ENCODE data around the gene DAP.

The DAP gene

GRCh38 chr5:10708189-10708944, 52.7 kb downstream of the DAP start:
- DNase-seq, result no peak

- DNase-seq, result no peak
These were observed 53.6 kb downstream of the DAP start for GRCh38 chr5:10707198-10708142.

DNA sequence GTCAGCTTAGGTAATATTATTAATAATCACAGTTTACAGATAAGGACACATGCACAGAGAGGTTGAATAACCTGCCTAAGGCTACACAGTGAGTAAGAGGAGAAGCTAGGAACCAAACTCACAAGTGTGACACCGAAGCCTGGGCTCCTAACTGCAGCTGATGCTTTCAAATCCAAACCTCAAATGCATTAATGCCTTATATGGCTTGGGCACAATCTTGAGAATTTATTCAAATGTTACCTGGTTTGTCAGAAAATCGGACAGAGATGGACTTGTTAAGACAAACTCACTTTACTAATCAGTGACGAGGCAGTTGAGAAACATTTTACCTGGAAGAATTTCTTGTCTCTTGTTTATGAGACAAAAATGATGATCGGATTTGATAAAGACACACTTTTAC, 54.7 kb downstream of the DAP start:
- DNase-seq, result no peak

GRCh38 chr5:10705747-10706146, 55.3 kb downstream of the DAP start:
- DNase-seq, result no peak

DNA sequence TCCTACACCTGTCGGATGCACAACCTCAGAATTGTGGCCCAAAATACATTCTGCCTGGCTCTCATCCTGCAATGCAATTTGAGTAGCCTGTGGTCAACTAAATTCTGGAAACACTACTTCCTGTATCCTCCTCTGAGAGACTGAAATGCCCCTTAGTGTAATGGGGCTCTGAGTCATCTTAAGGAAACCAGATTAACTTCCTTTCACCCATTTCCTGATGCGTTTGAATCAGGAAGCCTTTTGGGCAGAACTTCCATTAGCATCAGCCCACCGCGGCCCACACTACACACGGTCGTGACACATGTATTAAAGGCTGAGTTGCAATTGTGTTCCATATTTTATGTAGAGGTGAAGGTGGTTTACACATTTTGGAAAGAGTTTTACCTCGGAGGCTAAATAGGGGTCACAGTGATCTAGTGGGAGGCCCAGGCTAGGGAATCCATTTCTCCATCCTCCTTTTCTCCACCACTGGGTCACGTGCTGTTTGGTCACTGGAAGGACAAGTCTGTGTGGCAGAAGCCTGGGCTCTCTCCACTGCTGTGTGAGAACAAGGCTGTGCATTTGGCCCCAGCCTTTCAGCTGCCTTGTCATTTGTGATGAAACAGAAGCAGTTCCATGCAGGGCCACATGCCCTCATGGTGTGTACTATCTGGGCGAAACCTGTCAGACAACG, 55.9 kb downstream of the DAP start:
- DNase-seq, result no peak

DNA sequence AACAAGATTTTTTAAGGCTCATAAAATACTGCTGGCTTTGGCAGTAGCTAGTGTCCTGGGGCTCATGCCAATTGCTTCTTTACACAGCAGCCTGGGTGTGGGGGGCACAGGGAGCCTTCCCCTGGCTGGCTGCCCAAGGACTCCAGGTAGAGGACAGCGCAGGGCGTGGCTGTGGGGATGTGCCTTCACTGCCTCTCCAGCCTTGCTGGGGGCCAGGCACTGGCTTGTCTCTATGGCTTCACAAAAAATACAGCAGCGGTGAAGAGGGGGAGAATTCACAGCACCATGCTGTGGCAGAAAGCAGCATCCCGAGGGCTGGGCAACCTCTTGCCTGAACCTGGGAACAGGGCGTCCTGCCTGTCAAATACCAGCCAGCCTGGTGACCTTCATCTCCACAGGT, 57.4 kb downstream of the DAP start:
- DNase-seq, result no peak

GRCh38 chr5:10702911-10703491, 58.0 kb downstream of the DAP start:
- no peak for DNase-seq

DNA sequence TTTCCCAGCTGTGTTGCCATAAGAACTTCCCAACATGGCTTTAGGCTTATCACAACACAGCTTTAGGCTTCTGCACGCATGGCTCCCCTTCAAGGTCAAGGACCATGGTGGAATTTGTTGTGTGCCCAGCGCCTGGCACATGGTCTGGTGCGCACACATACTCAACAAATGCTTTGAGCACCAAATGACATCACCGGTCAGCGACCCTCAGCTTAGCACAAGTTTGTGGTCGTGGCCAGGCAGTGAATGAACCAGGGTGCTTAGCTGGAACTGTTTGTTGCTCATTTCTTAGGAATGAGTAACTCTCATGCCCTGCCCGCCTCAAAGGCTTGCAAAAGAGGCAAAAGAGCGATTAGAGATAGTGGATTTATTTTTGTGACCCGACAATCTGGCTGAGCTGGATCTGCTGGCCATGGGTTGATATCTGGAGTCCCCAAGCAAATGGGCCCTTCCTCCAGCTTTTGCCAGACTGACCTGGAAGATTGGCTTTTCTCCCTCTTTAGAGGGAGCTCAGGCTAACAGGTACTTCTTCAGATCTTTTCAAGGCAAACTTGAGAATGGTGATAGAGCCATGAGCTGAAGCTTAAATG, 58.9 kb downstream of the DAP start:
- no peak for DNase-seq

GRCh38 chr5:10701567-10702039, 59.4 kb downstream of the DAP start:
- no peak for DNase-seq

DNA sequence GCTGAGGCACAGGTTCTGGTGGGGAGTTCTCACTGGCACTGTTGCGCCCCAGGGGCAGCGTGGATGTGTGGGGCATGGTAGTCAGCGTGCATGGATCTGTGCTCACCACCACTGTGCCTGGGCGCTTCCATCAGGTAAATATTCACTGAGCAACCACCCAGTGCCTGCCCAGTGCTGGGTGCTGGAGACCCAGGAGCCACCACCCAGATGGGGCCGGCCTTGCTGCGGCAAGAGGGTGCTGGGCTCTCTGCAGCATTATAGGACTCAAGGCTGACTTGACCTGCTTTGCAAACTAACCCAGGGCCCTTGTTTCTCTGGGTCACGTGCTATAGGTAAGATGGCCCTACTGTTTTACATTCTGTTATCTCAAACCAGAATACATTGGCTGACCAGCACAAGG, 60.5 kb downstream of the DAP start:
- DNase-seq, result no peak

GRCh38 chr5:10699987-10700386, 61.0 kb downstream of the DAP start:
- no peak for DNase-seq

DNA sequence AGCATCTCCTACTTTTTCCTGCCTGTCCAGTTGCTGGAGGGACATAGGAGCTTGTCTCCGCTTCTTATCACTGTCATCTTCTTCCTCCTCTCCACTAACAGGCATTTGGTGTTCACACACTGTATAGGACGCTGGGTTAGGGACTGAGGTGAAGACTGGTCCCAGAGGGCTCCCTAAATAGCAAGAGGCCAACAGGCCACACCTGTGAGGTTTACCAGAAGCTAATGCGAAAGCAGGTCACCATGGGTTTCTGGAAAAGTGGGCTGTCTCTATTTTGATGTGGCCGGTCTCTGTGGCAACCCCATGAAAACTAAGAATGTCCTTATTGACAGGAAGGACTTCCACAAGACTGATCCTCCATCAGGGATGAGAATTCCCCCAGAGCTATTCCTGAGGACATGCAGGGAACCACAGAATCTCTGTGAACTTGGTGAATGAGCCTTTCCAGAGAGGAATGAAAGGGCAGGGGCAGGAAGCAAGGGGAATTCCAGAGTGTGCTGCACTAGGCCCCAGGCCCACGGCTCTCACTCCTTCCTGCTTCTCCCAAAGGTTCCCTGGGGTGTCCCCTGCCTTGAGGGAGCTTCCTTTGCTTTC, 61.7 kb downstream of the DAP start:
- no peak for DNase-seq

DNA sequence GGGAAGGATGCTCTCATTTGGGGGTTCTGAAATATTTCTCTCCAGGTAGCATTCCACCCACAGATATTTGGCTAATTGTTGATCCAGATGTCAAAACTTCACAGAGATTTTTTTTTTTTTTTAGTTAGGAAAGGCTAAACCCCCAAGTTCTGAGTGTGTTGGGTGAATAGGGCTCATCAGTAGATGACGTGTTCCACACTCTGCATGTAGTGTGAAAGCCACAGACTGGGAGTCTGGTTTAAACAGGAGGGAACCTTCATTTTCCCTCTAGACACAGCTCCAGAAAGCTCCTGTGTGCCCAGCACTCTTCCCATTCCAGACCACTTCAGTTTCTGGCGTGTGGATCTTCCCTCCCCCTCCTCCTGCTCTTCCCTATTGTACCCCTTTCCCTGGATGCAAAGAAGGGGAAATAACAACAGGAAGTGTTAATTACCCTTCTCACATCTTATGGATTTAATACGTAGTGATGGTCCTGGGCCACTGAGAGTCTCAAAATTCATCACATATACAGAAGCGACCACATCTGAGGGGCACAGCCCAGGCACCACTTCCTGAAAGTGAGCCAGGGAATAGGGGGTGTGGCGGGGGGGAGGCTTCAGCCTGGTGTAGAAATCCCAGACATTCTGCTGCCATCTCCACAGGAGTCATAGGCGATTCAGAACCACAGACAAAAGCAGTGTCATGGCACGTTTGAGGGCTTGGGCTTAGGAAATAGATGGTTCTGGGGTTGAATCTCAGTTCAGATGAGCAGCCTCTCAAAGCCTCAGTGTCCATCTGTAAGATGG, 65.1 kb downstream of the DAP start:
- DNase-seq, result no peak

DNA sequence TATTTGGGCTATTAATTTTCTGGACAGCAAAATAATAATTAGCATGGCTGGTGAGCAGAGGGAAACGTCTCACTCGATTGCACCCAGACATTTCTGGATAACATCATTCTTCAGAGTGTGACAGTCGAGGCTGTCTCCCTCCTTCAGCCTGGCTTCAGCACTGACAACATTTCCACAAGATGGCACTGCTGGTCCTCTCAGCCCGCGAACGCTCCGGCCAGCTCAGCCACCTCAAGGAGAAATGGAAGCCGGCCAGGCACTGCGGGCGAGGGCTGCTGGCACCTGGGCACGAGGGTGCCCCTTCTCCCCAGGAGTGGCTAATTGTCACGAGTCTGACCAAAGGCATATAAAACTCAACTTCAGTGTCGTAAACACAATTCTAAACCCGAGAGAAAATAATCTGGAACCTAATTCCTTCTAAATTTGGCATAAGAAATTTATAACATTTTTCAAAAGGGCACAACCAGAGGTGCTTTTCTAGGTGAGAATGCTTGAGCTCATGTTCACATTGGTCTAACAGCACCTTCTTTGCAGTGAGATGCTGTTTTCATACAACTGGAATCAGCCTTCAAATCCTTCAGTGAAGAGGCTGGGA, 65.9 kb downstream of the DAP start:
- DNase-seq, result peak; percentile 47

DNA sequence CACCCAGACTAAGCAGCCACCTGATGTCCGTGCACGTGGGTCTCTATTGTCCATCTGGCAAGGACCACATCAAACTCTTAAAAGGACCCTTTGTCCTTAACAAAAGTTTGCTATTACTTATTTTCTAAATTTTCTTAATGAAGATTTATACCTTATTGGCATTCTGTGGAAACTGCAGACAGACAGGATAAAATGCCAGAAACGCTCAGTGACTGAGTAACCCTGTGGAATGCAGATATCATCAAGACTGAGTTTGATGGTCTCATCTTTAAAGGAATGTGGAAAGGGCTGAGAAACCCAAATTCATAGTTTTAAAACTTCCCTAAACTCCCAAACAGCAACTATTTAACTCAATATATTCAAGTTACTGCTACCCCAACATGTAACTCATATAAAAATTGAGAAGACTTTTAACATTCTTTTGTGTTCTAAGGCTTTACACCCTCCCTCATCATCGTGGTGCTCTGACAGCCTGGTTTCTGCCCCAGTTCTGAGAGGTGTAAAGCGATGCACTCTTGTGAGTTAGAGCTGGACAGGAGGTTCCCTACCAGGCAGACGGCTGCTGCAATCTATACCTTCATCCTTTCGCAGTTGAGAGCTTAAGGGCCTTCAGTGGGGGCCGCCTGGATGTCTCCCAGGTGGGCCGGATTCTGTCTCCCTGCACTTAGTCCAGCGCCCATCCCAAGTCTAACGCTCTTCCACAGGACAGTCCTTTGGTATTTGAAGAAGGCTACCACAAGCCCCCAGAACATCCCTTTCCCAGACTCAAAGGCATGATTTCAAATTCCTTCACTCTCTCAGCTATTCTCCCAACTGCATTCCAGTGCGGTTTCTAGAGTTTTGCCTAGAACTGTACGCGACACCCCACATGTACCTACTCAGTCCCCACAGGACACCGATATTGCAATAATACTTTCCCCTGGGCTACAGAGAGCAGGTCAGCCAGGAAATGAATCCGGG, 68.9 kb downstream of the DAP start:
- DNase-seq, result no peak

DNA sequence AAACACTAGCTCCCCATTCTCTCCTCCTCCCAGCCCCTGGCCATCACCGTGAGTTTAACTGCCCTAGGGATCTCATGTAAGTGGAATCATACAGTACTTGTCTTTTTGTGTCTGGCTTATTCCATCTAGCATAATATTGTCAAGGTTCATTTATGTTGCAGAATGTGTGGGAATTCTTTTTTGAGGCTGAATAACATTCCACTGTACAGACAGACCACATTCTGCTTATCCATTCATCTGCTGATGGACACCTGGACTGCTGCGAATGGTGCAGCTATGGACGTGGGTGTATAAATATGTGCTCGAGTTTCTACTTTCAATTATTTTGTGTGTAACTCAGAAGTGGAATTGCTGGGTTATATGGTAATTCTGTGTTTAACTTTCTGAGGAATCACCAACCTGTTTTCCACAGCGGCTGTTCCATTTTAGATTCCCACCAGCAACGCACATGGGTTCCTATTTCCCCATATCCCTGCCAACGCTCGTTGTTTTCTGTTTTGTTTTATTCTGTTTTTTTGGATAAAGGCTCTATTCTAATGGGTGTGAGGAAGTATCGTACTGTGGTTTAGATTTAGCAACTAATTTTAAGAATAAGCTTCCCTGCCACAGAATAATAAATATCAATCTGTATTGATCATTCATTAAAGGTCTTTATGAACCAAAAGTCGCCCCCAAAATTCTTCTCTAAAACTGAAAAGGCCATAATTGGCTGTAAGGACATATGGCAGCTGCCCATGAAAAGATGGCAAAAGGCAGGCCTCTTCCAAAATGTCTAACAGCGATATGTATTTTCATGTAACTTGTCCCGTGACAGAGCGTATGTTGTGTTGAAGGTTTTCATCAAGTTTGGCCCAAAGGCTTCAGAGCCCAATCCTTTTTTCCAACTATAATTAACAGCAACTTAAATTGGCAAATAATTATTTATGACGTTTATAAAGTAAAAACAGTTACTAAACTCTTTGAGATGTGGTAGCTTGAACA, 70.3 kb downstream of the DAP start:
- no peak for DNase-seq

GRCh38 chr5:10689391-10690081, 71.5 kb downstream of the DAP start:
- DNase-seq, result no peak

GRCh38 chr5:10688651-10689171, 72.3 kb downstream of the DAP start:
- DNase-seq, result no peak
